Measurements from ENCODE around the gene KCP. TPM values are rescaled to one million over a fixed set of nuclear protein-coding genes. Genes with fewer than 3 reads are reported as not detected.

The KCP gene
- polyA plus RNA-seq, 1 donor (not counting 4 experiments of a cell fraction or from before 2014, with no cell fraction given): not detected

DNA sequence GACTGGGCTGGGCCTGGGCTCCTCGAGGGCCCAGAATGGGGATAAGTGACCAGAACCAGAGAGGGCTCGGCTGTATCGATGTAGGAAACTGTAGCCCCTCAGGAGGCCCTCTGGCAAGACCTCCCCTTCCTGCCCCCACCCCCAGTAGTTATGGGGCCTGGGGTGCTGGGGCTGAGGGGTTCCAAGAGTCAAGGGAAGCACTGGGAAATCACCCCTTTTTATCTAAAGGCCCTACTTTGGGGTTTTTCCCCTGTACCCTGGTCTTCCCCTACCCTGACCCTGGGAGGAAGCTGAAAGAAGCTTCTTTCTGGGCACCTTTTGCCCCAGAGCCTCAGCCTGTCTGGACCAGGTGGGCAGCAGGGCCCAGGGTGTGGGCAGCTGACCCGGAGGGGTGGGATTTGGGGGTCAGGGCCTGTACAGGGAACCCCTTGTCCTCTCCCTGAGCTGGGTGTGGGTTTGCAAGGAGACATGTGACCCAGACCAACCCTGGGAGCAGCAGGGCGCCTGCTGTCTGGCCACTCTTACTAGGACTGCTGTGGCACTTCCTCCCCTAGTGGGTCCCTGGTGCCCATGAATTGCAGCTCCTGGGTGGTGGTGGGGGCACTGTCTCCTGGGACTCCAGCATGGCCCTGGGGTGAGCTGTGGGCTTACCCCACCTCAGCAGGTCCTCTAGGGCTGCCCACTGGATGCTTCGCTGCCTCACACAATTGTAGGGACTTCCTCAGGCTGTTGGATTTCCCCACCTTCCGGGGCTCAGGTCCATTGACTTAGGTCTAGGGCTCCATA, 28.8 kb upstream of the KCP start:
- H3K4me3 ChIP-seq (ENCODE audit: control insufficient read depth in 2 of 3, extremely low read depth in 1 of 3, insufficient read depth in 2 of 3, low read depth in 1 of 3, low read length in 3 of 3): no peak overlapping the region
- FAIRE-seq: no peak
- H3K4me1 ChIP-seq (ENCODE audit: control insufficient read depth, extremely low read depth, insufficient read depth, low read length): no peaks in the 10 kb centered on the region
- H2AFZ ChIP-seq (ENCODE audit: control insufficient read depth, low read length): no peak overlapping the region
- H3K79me2 ChIP-seq (ENCODE audit: control insufficient read depth, insufficient read depth, low read length): no peaks in the 10 kb centered on the region
- no peaks in the 10 kb centered on the region for H3K9me1 ChIP-seq (ENCODE audit: control insufficient read depth, extremely low read depth, insufficient read depth, low read length)
- H3K9me3 ChIP-seq (ENCODE audit: control insufficient read depth, low read depth, low read length): no peaks in the 10 kb centered on the region
- no peak overlapping the region for H3K4me2 ChIP-seq (ENCODE audit: control insufficient read depth, extremely low read depth, insufficient read depth, low read depth, low read length)
- no peak overlapping the region for H3K27ac ChIP-seq (ENCODE audit: control insufficient read depth, insufficient read depth, low read length)
- no peak overlapping the region for H3K9ac ChIP-seq (ENCODE audit: control insufficient read depth, extremely low read depth, insufficient read depth, low read length)
- no peak for DNase-seq (ENCODE audit: low read depth, low spot score)
- H3K27me3 ChIP-seq (ENCODE audit: control insufficient read depth, extremely low read depth, insufficient read depth, low read length): peaks cover 36% of the 10 kb centered on the region
- dilution Hi-C loops (cut with MboI; ENCODE audit: extremely low pct_ligation_motif_present, low sequenced_read_pairs): no loop called here
- no peaks in the 10 kb centered on the region for H4K20me1 ChIP-seq (ENCODE audit: control insufficient read depth, extremely low read depth, insufficient read depth, low read length)
- no peaks in the 10 kb centered on the region for H3K36me3 ChIP-seq (ENCODE audit: control insufficient read depth in 2 of 2, extremely low read depth in 1 of 2, insufficient read depth in 2 of 2, low read length in 2 of 2)
- TF ChIP-seq, protein P1, sequence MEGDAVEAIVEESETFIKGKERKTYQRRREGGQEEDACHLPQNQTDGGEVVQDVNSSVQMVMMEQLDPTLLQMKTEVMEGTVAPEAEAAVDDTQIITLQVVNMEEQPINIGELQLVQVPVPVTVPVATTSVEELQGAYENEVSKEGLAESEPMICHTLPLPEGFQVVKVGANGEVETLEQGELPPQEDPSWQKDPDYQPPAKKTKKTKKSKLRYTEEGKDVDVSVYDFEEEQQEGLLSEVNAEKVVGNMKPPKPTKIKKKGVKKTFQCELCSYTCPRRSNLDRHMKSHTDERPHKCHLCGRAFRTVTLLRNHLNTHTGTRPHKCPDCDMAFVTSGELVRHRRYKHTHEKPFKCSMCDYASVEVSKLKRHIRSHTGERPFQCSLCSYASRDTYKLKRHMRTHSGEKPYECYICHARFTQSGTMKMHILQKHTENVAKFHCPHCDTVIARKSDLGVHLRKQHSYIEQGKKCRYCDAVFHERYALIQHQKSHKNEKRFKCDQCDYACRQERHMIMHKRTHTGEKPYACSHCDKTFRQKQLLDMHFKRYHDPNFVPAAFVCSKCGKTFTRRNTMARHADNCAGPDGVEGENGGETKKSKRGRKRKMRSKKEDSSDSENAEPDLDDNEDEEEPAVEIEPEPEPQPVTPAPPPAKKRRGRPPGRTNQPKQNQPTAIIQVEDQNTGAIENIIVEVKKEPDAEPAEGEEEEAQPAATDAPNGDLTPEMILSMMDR (optimal IDR thresholded peaks at IDR 0.05 in 1 of 3, IDR thresholded peaks at IDR 0.05 in 1 of 3, conservative IDR thresholded peaks at IDR 0.05 in 1 of 3; ENCODE audit: extremely low read depth in 1 of 3, insufficient read depth in 2 of 3, low read length in 3 of 3): no peak
- no peak for TF ChIP-seq EZH2 (IDR thresholded peaks at IDR 0.05; ENCODE audit: low read length)

- H3K4me1 ChIP-seq (ENCODE audit: control insufficient read depth, extremely low read depth, insufficient read depth, low read length): no peaks in the 10 kb centered on the region
- peak overlapping the region; percentile 88 for H3K4me2 ChIP-seq (ENCODE audit: control insufficient read depth, extremely low read depth, insufficient read depth, low read depth, low read length)
- no peaks in the 10 kb centered on the region for H3K36me3 ChIP-seq (ENCODE audit: control insufficient read depth in 2 of 2, extremely low read depth in 1 of 2, insufficient read depth in 2 of 2, low read length in 2 of 2)
- H2AFZ ChIP-seq (ENCODE audit: control insufficient read depth, low read length): peak overlapping the region; percentile 84
- H3K9me3 ChIP-seq (ENCODE audit: control insufficient read depth, low read depth, low read length): no peaks in the 10 kb centered on the region
- dilution Hi-C loops (cut with MboI; ENCODE audit: extremely low pct_ligation_motif_present, low sequenced_read_pairs): no loop called here
- no peak for DNase-seq (ENCODE audit: low read depth, low spot score)
- peak overlapping the region; percentile 52 for H3K9ac ChIP-seq (ENCODE audit: control insufficient read depth, extremely low read depth, insufficient read depth, low read length)
- FAIRE-seq: no peak
- H3K27me3 ChIP-seq (ENCODE audit: control insufficient read depth, extremely low read depth, insufficient read depth, low read length): peaks cover 38% of the 10 kb centered on the region
- H3K4me3 ChIP-seq (ENCODE audit: control insufficient read depth in 2 of 3, extremely low read depth in 1 of 3, insufficient read depth in 2 of 3, low read depth in 1 of 3, low read length in 3 of 3): peak overlapping the region; percentile 49 to 73 (median 67)
- no peak overlapping the region for H3K27ac ChIP-seq (ENCODE audit: control insufficient read depth, insufficient read depth, low read length)
- no peaks in the 10 kb centered on the region for H3K9me1 ChIP-seq (ENCODE audit: control insufficient read depth, extremely low read depth, insufficient read depth, low read length)
- H4K20me1 ChIP-seq (ENCODE audit: control insufficient read depth, extremely low read depth, insufficient read depth, low read length): no peaks in the 10 kb centered on the region
- H3K79me2 ChIP-seq (ENCODE audit: control insufficient read depth, insufficient read depth, low read length): no peaks in the 10 kb centered on the region
- TF ChIP-seq EZH2 (IDR thresholded peaks at IDR 0.05; ENCODE audit: low read length): no peak
- TF ChIP-seq, protein P1 (optimal IDR thresholded peaks at IDR 0.05 in 1 of 3, IDR thresholded peaks at IDR 0.05 in 1 of 3, conservative IDR thresholded peaks at IDR 0.05 in 1 of 3; ENCODE audit: extremely low read depth in 1 of 3, insufficient read depth in 2 of 3, low read length in 3 of 3): no peak
These were observed 28.1 kb upstream of the KCP start for GRCh38 chr7:128938544-128939074.

All from keratinocyte (primary cell).